ENCODE results near the gene SPRY1.

The SPRY1 gene

DNA sequence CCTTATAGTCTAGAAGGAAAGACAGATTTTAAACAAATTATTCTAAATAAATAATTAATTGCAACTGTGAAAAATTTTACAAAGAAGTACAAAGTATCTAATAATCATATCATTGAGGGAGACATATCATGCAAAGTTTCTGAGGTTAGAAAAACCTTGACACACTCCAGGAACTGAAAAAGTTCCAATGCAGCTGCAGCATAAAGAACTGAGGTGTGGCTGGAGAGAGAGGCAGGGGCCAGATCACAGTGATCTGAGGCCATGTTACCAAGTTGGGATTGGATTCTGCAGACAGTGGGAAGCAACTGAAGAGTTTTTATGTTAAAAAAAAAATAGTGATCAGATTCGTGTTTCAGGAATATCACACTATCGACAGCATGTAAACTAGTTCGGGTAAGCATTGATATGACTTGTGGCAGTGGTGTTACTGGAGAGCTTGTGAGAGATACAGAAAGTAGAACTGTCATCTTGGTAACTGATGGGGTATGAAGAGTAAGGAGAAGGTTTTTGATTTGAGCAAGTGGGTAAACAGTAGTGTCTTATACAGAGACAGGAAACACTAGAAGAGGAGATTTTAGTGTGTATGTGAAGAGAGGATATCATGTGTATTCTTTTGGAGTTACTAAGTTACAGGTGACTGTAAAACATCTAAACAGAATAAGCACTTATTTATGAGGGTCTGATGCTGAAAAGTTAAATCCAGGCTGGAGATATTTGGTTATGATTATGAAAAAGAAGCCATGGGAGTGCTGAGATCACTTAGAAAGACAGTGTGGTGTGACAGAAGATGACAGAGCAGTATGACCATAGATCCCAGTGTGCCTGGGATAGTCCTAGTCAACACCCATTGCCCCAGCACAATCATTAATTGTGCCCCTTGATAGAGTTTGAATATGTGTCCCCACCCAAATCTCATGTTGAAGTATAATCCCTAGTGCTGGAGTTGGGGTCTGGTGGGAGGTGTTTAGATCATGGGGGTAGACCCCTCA, 15.6 kb upstream of the SPRY1 start:
- DNase-seq, result no peak

DNA sequence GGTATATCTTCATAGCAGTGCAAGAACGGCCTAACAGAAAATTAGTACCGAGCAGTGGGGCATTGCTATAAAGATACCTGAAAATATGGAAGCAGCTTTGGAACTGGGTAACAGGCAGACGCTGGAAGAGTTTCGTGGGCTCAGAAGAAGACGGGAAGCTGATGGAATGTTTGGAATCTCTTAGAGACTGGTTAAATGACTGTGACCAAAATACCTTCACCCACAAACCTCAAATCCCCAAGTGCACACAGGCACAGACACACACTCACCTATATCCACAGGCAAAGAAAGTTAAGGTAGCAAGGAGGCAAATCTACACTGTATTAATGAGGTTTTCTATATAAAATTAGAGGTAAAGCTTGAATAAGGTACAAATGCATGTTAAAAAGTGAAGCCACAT, 14.6 kb upstream of the SPRY1 start:
- no peak for DNase-seq

DNA sequence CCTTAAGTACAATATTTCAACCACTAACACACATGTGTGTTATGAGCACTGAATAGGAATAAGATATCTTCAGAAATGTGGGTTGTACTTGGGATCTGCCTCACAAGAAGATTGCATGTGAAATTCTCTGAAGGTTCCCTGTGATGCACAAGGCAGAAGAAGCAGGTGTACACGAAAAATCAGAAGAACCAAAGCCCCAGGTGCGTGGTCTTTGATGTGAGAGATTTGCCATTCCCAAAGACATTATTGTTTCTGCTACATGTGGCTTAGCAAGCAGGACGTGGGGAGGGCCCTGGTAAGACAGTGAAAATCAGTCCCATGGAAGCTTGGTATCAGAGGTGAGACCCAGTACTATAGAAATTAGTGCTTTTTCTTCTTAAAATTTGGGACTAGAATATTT, 13.0 kb upstream of the SPRY1 start:
- DNase-seq, result no peak

DNA sequence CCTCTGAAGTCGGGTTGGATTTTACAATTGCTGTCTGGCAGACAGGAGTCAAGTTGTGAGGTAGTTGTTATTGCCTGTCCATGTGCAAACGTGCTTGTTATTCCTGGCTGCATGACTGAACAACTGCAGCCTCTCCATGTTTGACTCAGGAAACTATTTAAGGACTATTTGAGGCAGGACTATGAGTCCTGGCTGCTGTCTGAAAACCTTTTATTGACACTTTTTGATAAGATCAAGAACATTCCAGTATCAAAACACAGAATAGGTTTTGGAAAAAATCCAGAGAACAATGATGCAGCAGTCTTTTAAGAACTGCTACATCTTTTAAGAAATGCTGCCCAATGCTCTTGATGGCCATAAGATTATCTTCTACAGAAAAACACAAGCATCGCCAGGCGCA, 10.0 kb upstream of the SPRY1 start:
- no peak for DNase-seq

- no peak for DNase-seq
These were observed 5.6 kb upstream of the SPRY1 start for GRCh38 chr4:123390846-123391456.

DNA sequence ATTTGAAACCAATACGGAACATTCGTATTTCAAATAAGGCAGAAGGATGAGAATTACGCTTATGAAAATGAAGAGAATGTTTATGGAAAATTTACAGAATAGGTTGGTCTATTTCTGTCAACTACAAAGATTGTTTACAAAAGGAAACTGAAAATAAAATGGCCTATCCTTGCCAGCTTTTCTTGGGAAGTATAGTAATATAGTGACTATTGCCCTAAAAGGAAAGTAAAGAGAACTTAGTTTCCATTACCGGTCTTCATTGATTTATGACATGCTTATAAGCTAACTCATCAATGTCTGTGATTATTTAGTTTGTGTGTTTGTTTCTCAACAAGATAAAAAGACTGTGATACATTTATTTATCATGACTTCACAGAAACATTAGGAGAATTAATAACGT, 2.9 kb upstream of the SPRY1 start:
- no peak for DNase-seq

GRCh38 chr4:123397144-123398065, 810 bp downstream of the SPRY1 start:
- DNase-seq, result peak; percentile 79

GRCh38 chr4:123398066-123398852, 1.7 kb downstream of the SPRY1 start:
- DNase-seq, result peak; percentile 87

- DNase-seq, result peak; percentile 82
These were observed 2.4 kb downstream of the SPRY1 start for GRCh38 chr4:123398853-123399626.

- no peak for DNase-seq
These were observed 3.2 kb downstream of the SPRY1 start for GRCh38 chr4:123399627-123400358.

DNA sequence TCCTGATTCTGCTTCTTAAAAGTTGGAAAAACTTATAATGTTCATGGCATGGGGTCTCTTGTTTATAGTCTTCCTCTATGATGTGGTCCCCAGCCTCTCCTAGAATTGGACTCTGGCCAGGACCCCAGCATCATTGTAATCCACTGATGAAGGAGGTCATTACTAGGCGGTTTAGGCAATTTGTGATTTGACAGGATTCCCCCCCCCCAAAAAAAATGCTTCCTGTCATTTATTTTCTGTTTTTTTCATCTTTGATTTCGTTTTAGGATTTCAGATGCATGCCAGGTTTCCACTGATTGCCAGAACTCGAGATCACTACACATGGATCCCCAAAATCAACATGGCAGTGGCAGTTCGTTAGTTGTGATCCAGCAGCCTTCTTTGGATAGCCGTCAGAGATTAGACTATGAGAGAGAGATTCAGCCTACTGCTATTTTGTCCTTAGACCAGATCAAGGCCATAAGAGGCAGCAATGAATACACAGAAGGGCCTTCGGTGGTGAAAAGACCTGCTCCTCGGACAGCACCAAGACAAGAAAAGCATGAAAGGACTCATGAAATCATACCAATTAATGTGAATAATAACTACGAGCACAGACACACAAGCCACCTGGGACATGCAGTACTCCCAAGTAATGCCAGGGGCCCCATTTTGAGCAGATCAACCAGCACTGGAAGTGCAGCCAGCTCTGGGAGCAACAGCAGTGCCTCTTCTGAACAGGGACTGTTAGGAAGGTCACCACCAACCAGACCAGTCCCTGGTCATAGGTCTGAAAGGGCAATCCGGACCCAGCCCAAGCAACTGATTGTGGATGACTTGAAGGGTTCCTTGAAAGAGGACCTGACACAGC, 4.9 kb downstream of the SPRY1 start:
- no peak for DNase-seq

- DNase-seq, result no peak
These were observed 5.5 kb downstream of the SPRY1 start for GRCh38 chr4:123402121-123402465.

- DNase-seq, result no peak
These were observed 6.5 kb downstream of the SPRY1 start for GRCh38 chr4:123403080-123403604.

DNA sequence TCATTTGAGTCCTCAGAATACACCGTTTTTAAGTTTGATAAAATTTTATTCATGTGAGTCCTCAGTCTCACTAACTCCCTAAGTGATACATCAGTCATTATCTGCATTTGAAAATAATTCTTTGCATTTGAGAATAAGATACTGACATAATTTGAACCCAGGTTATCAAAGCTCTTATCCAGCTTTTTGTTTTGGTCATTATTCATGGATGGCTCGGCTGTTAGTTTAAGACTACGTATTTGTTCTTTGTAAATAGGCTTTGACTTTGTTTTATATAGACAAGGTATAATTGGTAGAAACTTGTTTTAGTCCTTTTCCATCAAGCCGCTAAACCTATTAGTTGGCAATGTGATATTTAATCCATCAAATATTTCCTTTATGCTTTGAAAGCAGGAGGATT, 7.9 kb downstream of the SPRY1 start:
- DNase-seq, result no peak

GRCh38 chr4:123405267-123405865, 8.8 kb downstream of the SPRY1 start:
- DNase-seq, result no peak

DNA sequence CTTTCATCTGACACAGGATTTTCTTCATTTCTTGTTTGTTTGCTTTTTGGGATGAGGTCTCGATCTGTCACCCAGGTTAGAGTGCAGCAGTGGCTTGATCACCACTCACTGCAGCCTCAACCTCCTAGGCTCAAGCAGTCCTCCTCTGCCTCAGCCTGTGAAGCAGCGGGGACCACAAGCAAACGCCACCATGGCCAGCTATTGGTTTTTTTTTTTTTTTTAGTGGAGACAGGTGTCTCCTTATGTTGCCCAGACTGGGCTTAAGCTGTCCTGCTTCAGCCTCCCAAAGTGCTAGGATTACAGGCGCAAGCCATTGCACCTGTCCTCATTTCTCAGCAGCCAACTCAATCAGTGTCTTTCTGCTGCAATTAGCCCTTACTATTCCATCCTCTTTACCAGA, 10.3 kb downstream of the SPRY1 start:
- DNase-seq, result no peak

- no peak for DNase-seq
These were observed 12.0 kb downstream of the SPRY1 start for GRCh38 chr4:123408471-123409084.

GRCh38 chr4:123409334-123409733, 12.7 kb downstream of the SPRY1 start:
- no peak for DNase-seq

DNA sequence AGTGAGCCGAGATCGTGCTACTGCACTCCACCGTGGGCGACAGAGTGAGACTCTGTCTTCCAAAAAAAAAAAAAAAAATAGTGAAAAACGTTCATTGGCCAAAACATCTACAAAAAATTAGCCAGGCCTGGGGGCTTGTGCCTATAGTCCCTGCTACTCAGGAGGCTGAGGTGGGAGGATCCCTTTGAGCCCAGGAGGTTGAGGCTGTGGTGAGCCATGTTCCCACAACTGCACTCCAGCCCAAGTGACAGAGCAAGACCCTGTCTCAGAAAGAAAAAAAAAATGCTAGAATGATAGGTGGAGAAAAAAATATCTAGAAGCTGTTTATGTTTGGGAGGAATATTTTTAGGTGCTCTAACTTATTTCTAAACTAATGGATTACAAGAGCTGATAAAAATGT, 14.9 kb downstream of the SPRY1 start:
- no peak for DNase-seq
